8988T (cell line): ENCODE data around the gene ZNF746.
A peak's percentile ranks its signal among the peaks of the same experiment; 100 is the strongest.

Experiments
- DNase-seq: peaks from one replicate; pipeline ENCODE4 v3.0.0; 2011

Gene ZNF746

DNA sequence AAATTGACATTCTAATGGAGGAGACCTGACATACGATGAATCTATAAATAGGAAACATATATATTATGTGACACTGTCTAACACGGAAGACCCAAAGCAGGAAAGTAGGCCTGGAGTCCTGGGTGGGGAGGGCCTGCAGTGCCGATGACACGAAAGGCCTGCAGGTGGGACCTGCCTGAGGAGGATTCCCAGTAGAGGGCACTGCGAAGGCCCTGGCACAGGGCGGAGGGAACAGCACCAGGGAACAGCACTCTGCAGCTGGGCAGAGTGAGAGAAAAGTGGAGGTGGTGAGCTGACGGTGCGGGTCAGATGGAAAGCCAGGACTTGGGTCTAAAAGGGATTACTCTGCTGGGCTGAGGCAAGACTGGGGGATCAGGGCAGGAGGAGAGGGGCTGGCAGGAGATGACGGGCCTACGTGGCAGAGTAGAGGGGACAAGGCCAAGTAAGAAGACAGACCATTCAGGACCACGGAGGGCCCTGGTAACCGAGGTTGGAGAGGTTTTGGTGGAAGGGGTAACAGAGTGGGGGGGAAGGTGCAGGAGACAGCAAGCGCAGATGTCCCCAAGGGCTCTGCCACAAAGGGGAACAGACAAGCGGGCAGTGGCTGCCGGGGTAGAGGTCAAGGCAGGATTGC, 8.1 kb downstream of the ZNF746 start:
- peak; percentile 67 for DNase-seq

DNA sequence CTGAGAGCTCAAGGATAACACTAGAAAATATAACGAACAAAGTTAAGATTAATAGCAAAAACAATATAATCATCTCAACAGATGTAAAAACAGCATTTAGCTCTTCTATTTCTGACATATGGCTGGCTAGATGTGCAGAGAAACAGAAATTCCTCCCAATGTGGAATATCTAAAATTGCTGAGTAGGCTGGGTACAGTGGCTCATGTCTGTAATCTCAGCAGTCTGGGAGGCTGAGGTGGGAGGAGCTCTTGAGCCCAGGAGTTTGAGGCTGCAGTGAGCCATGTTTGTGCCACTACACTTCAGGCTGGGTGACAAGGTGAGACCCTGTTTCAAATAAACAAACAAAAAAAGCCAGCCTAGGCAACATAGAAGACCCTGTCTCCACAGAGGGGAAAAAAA, 18.0 kb downstream of the ZNF746 start:
- DNase-seq = no peak

DNA sequence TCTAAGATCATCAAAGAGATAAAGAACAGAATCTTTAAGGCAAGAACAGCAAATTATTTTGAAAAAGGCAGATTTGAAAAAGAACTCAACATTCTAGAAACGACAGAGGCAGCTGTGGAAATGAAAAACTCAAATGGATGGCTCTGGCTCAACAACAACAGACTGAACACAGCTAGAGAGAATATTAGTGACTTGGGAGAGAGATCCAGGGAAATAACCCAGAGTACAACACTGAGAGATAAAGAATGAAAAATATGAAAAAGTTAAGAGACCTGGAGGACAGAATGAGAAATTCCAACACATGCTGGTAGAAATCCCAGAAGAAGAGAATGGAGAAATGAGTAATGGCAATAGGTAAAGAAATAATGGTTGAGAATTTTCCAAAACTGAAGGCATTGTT, 18.9 kb downstream of the ZNF746 start:
- no peak for DNase-seq

DNA sequence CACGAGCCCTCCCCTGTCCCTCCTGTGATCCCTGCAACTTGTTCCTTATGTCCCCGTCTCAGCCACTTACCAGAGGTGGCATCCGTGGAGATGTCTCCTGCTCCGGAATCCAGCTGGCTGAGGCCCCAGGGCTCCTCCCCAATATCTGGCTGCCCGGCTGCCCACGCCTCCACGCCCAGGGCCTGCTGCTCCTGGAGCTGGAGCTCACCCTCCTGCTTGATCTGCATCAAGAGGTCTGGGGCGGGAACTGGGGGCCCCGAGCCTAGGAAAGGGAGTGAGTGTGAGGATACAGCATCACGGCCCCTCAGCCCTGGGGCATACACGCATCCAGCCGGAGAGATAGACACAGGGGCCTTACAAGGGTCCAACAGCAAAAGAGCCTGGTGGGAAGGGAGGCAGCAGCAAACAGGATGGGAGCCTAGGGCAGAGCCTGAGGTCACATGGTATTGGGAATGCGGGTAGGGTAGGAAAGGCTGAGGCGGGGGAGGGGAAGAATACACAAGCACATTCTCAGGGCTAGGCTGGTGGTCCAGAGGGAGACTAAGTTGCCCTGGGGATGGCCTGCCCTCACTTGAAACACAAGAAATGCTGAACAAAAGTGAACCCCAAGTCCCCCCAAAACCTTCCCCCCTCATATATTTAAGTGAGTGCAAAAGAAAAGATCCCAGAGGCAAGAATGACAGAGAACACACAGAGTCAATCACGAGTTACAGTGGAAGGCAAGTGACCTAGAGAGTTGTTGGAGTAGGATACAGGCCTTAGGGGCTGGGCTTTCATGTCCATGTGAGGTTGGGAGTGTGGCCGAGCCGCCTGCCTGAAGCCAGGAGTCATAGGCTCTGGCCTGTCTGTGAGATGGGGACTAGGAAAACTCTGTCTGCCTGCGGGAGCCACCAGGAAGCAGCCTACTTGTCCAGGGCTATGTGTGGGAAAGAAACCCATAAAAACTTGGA, 19.8 kb downstream of the ZNF746 start:
- no peak for DNase-seq

DNA sequence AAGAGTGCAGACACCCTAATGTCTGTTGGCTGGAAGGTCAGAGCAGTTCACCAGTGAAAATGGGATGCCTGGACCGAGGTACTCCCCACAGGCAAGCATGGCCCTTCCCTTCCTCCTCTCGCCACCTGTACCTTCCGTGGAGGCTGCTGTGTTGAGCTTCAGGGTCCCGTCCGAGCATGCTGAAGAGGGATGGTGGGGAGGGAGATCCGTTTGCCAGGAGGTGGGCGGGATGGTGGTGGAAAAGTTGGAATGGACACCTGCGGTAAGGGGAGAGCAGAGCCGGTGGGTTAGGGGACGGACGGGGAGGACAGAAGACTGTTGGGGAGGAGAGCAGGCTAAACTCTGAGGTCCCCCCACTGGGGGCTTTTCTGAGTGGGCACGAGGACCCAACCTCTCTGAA, 20.8 kb downstream of the ZNF746 start:
- no peak for DNase-seq

DNA sequence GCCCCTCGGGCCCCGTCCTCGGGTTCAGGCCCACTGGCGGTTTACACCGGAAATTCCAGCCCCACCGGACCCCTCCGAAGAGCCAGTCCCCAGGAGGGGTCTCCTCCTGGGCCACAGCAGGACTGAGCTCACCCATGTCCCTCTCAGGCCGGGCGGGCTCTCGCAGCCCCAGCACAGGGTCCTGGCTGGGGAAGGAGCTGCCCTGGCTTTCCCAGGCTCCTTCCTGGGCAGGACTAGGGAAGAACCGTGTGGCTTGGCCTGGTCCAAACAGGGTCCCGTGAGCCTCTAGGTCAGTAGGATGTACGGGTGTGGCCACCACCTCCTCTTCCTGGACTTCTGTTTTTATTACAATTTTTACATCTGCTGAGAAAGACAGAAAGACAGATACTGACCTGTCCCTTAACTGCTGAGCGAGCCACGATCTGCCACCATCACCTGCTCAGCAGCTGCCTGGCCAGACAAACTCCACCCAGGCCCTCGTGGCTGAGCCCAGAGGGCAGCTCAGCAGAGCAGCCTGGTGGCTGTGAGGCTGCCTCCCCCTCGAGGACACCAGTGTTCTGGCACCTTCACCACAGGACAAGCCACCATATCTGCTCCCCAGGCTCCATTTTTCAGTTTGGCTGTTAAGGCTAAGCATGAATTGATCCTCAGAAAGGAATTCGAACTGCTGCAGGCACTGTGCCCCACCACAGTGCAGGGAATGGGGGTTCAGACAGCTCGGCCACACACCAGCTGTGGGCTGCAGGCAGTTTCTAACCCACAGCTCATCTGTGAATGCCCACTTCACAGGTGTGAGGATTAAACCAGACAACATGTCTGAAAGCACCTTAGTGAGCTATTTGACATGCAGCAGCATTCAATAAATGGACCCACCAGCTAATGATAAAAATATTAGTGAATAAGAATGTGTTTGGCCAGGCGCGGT, 22.2 kb downstream of the ZNF746 start:
- DNase-seq = no peak

DNA sequence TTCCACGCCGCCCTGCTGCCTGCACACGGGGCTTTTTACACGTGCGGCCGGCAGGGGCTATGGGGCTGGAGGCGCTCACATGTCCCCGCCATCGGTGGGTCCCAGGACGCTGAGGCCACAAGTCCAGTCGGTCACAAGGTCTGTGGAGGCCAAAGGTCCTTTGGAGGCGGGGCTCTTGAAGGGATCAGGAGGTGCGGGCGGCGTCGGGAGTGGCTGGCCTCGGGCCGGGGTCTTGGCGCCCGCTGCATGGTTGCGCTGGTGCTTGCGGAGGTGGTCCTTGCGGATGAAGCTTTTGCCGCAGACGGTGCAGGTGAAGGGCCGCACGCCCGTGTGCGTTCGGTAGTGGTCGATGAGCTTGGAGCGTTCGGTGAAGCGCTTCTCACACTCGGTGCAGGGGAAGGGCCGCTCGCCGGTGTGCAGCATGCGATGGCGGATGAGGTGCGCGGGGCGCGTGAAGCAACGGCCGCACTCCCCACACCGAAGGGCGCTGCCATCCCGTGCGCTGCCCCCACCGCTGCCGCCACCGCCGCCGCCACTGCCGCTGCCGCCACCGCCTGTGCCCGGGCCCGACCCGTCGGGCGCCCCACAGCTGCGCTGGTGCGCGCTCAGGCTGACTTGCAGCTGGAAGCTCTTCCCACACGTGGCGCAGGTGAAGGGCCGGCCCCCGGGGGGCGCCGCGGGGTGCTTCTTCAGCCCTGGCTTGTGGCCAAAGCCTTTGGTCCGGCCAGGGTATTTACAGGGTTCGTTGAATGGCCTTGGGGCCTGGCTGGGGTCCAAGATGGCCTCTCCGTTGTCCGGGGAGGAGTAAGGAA, 23.1 kb downstream of the ZNF746 start:
- DNase-seq = no peak

DNA sequence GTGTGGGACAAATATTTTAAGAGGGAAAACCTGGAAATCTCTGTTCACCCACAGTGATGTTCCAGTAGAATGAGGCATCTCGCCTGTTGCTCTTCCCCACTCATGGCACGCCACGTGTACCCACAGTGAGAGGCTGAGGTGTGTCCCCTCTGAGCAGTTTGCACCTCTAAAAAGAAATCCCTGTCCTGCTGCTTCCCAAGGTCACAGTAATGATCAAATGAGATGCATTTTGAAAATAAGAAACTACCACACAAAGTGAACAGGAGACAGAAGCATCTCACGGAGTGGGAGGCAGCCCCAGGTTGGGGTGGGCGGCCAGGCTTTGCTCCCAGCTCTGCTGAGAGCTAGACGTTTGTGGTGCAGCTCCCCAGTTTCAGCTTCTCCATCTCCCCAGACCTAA, 24.4 kb downstream of the ZNF746 start:
- no peak for DNase-seq

DNA sequence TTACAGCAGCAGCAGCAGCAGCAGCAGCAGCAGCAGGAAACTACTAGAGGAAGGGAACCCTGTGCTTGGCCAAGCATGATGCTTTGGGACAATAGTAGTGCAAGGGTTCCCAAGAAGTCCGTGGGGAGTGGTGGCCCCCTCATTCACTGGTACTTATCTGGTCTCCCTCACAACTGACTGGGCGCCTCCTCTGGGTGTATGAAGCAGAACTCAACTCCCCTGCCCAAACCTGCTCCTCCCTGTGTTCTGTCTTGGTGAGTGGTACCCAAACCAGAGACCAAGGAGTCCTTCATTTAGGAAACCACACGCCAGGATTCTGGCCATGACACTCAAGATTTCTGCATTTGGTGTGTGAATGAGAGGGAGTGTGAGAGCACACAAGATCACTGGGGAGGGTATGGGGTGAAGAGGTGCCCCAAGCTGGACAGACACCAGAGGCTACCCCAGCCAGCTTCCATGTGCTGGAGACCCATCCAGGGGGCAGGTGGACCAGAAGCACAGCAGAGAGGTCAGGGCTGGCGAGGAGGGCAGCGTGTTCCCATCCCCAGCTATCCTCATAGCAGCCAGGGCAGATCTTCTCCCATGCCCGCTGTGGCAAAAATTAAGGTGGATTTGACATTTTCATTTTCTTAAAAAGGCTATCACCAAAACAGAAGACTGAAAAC, 26.2 kb downstream of the ZNF746 start:
- no peak for DNase-seq

DNA sequence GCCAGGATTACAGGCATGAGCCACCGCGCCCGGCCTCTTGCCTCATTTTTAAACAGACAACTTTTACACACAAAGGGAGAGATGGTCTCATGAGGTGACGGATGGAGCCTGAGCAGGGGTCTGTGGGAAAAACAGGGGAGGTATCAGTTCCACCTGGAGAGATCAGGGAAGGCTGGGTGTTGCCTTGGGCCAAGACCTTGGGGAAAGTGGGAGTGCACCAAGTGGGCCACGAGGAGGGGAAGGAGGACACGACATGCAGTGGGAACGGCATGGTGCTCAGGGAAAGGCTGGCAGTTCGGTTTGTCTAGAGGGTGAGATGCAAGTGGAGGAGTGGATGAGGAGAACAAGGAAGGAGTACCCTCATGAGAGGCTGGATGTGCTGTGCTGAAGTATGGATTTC, 27.8 kb downstream of the ZNF746 start:
- no peak for DNase-seq

DNA sequence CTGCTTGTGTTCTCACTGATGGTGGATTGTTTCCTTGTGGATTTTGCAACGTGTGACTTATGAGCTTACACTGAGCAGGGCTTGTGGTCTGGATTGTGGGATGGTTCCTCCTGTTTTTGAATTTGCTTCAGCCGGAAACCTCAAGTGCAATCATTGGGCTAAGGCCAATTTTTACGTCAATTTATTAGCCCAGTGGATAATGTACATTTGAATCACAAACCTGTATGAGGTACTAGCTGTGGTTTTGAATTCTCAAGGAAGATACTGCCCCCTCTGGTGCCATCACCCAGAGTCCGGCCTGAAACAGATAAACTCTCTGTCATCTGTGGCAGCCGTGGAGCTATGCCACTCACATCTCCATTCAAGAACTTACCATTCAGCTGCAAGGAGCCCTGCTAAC, 29.4 kb downstream of the ZNF746 start:
- DNase-seq = no peak

DNA sequence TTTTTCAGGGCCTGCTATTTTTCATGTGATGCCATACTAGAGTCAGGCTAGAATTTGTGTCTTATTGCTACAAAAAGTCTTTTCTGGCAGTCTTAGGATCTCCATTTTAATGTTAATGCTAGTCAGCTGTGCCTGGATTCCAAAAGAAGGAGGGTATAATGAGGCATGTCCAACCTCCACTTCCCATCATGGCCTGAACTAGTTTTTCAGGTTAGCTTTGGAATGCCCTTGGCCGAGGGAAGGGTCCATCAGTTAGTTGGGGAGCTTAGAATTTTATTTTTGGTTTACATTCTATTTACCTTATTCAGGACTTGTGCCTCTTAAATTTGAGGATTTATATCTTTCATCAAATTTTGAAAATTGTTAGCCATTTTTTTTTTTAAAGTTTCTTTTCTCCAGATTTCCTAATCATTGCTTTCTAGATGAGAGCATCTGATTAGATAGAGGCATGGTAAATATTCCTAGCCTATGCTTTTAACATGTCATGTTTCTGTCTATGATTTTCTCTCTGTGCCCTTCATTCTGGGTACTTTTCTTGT, 30.2 kb downstream of the ZNF746 start:
- no peak for DNase-seq

DNA sequence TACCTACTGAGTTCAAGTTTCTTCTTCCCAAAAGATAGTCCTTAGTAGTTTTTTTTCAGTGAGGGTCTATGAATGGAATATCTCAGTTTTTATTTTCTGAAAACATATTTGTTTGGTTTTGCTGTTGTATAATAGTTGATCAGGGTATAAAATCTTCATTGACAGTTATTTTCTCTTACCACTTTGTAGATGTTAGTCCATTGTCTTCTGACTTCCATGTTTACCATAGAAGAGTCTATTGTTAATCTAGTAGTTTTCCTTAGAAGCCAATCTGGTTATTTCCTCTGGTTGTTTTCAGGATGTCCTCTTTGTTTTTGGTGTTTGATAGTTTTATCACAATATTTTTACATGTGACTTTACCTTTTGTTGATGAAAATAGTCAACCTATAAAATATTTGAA, 31.2 kb downstream of the ZNF746 start:
- no peak for DNase-seq

DNA sequence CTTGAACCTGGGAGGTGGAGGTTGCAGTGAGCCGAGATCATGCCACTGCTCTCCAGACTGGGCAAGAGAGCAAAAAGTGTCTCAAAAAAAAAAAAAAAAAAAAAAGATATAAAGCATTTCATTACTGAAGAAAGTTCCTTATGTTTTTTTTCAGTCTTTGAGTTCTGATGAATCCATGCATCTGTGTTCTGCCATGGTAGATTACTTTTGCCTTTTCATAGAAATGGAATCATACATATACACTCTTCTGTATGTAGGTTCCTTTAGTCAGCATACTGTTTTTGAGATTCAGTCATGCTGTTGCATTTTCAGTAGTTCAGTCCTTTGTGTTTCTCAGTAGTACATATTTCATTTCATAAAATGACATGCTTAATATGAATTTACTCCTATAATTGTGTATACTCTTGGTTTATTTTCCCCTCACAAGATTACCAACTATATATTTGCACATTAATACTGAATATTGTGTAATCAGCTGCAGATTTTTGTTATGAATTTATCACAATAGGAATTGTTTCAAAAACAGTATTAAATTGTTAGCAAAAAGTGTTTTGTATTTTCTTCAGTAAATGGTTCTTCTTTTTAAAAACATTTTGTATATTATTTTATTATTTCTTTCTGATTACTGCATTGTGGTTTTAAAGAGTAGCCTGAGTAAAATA, 34.0 kb downstream of the ZNF746 start:
- no peak for DNase-seq

DNA sequence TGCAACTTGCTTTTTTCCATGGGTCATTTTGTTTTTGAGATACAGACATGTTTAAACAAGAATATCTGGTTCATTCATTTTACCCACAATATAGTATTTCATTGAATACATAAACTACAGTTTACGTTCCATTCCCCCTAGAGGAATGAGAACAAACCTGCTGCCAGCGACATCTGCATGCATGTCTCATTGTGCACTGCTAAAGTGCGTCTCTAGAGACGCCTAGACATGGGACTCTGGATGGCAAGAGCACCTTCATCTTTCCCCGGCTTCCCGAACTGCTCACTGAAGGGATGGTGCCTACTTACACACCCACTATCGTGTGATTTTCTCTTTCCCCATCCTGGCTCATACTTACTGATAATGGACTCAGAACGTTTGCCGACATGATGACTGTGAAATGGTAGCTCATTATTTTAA, 35.5 kb downstream of the ZNF746 start:
- no peak for DNase-seq

DNA sequence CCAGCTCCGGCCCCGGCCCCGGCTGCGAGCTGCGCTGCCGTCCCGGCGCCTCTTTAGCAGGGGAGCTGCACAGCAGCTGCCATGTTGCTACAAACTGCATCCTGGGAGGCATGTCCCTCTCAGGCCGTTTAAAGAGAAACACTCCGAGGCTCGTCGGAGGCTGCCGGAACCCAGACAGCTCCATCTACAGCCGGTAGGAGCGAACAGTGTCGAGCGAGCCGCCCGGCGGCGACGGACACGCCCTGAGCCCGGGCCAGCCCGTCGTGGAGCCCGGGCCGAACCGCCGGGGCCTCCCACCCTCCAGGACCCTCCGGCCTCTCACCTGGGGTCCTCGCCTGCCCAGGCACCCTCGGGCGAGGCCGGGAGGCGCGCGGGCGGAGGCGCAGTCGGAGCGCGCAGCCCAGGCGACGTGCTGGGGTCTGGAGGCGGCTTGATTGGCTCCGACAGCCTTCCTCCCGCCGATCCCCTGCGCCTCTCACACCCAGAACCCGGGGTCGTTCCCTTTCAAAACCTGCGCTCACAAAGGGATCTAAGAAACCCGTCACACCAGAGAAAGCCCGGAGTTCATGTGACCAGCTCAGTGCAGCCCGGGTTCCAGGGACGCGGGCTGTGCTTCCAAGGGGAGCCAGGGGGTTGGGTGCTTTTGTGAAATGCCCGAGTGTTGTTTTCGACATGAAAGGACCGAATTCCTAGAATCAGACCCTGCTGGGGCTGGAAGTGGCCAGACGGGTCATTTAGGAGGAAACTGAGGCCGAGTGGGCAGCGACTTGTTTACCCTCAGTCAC, 36.9 kb downstream of the ZNF746 start, which contains the start of gene ZNF777:
Gene ZNF777, minus strand, starts transcription at position 570 of the 785 bp plus-strand sequence. CDS start 5,040 bp downstream, outside the sequence.
- DNase-seq = peak; percentile 92

DNA sequence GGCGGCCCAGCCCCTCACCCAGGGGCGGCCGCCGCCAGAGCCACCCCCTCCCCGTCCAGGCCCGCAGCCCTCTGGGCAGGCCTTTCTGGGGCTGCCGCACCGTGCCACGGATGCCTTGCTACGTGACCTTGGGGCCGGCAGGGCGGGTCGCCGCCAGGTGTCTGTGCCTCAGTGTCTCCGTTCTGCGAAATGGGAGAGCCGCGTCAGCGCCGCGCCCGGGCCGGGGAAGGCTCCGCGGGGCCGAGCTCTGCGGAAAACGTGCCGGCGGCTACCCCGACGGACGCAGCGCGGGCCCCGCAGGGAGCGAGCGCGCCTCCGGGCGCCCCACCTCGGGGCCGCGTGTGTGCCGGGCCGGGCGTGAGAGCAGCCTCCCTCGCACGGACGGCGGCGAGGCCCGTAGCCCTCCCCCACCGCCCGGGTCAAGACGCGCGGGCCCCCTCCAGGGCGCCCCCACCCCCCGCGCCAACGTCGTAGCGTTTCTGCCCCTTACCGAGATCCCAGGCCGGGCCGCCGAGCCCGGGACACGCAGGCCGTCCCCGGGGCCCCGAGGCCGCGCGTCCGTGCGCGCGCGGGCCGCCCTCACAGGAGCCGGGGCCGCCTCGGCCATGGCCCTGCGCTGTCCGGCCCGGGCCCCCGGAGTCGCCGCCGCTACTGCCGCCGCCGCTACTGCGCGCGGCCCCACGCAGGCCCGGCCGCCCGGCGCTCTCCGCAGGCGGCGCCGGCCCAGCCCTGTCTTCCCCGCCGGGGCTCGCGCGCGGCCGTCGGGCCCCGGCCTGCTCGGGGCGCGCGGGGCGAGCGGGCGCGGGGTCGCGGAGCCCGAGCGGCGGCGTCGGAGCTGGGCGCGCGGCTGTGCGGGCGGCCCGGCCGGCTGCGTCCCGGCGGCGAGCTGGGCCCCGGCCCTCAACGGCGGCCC, 37.8 kb downstream of the ZNF746 start:
- DNase-seq = peak; percentile 61

DNA sequence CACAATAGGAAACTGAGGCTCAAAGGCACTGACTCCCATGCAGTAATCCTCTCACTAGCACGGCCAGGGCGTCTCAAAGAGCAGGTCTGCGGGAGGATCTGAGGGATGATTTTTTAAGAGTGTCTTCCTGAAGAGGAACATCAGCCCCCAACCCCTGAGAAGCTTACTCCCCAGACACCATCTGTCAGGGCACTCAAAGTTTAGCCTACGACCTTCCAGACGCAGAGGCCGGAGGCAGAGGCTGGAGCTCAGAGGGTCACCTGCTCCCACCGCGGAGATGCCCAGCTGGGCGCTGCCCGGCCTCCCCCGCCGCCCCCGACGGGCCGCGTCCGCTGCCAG, 38.4 kb downstream of the ZNF746 start:
- DNase-seq = no peak

DNA sequence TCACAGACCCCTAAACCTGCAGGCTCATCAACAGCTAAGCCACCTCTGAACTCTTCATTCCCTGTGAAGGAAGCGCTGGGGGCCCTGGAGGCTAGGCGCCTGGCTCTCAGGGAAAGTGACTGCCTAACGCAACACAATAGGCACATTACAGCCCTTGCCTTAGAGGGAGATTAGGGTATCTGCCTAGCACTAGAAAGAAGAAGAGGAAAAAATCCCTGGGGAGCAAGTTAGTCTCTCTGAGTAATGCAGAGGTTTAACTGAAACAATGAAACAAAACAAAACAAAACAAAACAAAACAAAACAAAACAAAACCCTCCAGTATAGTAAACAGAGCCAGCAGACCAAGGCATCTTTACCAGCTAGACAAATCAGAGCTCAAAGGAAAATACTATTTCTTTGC, 39.4 kb downstream of the ZNF746 start:
- DNase-seq = no peak
